Measurements from ENCODE around the gene DEXI.

DNA sequence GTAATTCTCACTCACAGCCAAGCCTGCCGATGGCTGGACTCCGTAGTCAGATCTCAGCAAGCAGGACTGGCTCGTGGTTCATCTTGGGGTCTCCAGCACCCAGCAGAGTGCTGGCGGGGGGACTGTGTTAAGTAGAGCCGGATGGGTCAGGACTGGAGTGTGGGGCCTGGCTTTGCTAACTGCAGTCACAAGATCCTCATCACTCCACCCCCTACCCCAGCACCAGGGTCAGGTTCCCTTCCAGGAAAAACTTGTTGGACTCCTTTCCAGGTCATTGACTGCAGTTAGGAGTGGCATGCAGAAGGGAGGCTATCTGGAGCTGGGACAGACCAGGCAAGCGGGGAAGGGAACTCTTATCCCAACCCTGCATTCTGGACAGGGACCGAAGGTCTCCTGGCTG lies 59.3 kb downstream of the DEXI start:
- no peak for TF ChIP-seq POLR2AphosphoS5 (IDR thresholded peaks at IDR 0.05)
- TF ChIP-seq, protein P1, sequence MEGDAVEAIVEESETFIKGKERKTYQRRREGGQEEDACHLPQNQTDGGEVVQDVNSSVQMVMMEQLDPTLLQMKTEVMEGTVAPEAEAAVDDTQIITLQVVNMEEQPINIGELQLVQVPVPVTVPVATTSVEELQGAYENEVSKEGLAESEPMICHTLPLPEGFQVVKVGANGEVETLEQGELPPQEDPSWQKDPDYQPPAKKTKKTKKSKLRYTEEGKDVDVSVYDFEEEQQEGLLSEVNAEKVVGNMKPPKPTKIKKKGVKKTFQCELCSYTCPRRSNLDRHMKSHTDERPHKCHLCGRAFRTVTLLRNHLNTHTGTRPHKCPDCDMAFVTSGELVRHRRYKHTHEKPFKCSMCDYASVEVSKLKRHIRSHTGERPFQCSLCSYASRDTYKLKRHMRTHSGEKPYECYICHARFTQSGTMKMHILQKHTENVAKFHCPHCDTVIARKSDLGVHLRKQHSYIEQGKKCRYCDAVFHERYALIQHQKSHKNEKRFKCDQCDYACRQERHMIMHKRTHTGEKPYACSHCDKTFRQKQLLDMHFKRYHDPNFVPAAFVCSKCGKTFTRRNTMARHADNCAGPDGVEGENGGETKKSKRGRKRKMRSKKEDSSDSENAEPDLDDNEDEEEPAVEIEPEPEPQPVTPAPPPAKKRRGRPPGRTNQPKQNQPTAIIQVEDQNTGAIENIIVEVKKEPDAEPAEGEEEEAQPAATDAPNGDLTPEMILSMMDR (IDR thresholded peaks at IDR 0.05) = no peak
